WTC11 (cell line): ENCODE data around the gene SAMD4A. TPM values are rescaled to one million over a fixed set of nuclear protein-coding genes. Genes with fewer than 3 reads are reported as not detected.

Experiments used
- ATAC-seq: fragments of 200-7000 bp; cut with Tn5 transposase; 2 replicates; pipeline ENCODE4 v1.10.0; 2021; ENCODE audit warnings: mild to moderate bottlenecking, moderate library complexity
- CTCF ChIA-PET: fragments of 300-600 bp; sonication (Branson Sonifier 250); formaldehyde crosslinking; loops from one replicate; lab custom pipeline; 2021; ENCODE audit warnings: antibody characterized with exemption; lab: Charles Lee
- POLR2A ChIA-PET: fragments of 350-600 bp; sonication (Branson Sonifier 250); formaldehyde crosslinking; loops from one replicate; lab custom pipeline; 2021; ENCODE audit warnings: antibody characterized with exemption; lab: Charles Lee
- DNase-seq: peaks from one replicate; pipeline ENCODE4 v3.0.0; 2021; ENCODE audit warnings: low spot score
- H3K27ac Mint-ChIP-seq: 2 replicates; pipeline ENCODE4 v1.8.0; 2021; ENCODE audit warnings: mixed read lengths
- H3K27me3 Mint-ChIP-seq: 2 replicates; pipeline ENCODE4 v1.8.0; 2021; ENCODE audit warnings: low read depth, mild to moderate bottlenecking, moderate library complexity, mixed read lengths
- H3K36me3 Mint-ChIP-seq: 2 replicates; pipeline ENCODE4 v1.8.0; 2021; ENCODE audit warnings: mixed read lengths
- H3K4me1 Mint-ChIP-seq: 2 replicates; pipeline ENCODE4 v1.8.0; 2022; ENCODE audit warnings: mixed read lengths
- H3K4me3 Mint-ChIP-seq: 2 replicates; pipeline ENCODE4 v1.8.0; 2021; ENCODE audit warnings: mild to moderate bottlenecking, moderate library complexity, mixed read lengths
- H3K9me3 Mint-ChIP-seq: 2 replicates; pipeline ENCODE4 v1.8.0; 2021; ENCODE audit warnings: mixed read lengths
- ATF3 ChIP-seq: sonication (generic); formaldehyde crosslinking; conservative IDR thresholded peaks from 2 replicates; pipeline ENCODE4 v1.8.1; 2022; ENCODE audit warnings: mild to moderate bottlenecking, missing genetic modification reagents
- CTCF ChIP-seq: fragments of 200-600 bp; IDR thresholded peaks from 2 replicates; pipeline ENCODE4 v1.8.0; 2022; ENCODE audit warnings: antibody characterized with exemption
- E2F4 ChIP-seq: sonication (generic); formaldehyde crosslinking; IDR thresholded peaks from 2 replicates; pipeline ENCODE4 v1.8.1; 2022; ENCODE audit warnings: low read depth, mild to moderate bottlenecking, moderate library complexity, missing genetic modification reagents, borderline replicate concordance
- ELF4 ChIP-seq: sonication (generic); formaldehyde crosslinking; IDR thresholded peaks from 2 replicates; pipeline ENCODE4 v1.8.1; 2022; ENCODE audit warnings: low read depth, mild to moderate bottlenecking, moderate library complexity, missing genetic modification reagents
- EMX1 ChIP-seq: fragments of 250-450 bp; sonication (Bioruptor Pico); IDR thresholded peaks from 2 replicates; pipeline ENCODE4 v1.8.0; 2021; ENCODE audit warnings: mild to moderate bottlenecking
- FOXK1 ChIP-seq: sonication (generic); formaldehyde crosslinking; IDR thresholded peaks from 2 replicates; pipeline ENCODE4 v1.8.0; 2022; ENCODE audit warnings: mild to moderate bottlenecking, moderate library complexity, missing genetic modification reagents
- FOXP4 ChIP-seq: sonication (generic); formaldehyde crosslinking; IDR thresholded peaks from 2 replicates; pipeline ENCODE4 v1.8.0; 2022; ENCODE audit warnings: mild to moderate bottlenecking, missing genetic modification reagents
- GABPB1 ChIP-seq: sonication (generic); formaldehyde crosslinking; IDR thresholded peaks from 2 replicates; pipeline ENCODE4 v1.8.1; 2023; ENCODE audit warnings: mild to moderate bottlenecking, missing genetic modification reagents
- GRHL2 ChIP-seq: fragments of 250-450 bp; sonication (Bioruptor Pico); IDR thresholded peaks from 2 replicates; pipeline ENCODE4 v1.8.0; 2022; ENCODE audit warnings: mild to moderate bottlenecking, moderate library complexity; ENCODE audit not compliant: insufficient replicate concordance, severe bottlenecking
- IRF2 ChIP-seq: sonication (generic); formaldehyde crosslinking; IDR thresholded peaks from 2 replicates; pipeline ENCODE4 v1.8.0; 2022; ENCODE audit warnings: low read depth, missing genetic modification reagents, borderline replicate concordance
- KAT7 ChIP-seq: sonication (generic); formaldehyde crosslinking; IDR thresholded peaks from 2 replicates; pipeline ENCODE4 v1.8.1; 2023; ENCODE audit warnings: missing genetic modification reagents, mild to moderate bottlenecking, borderline replicate concordance
- NFATC4 ChIP-seq: fragments of 250-450 bp; sonication (Bioruptor Pico); IDR thresholded peaks from 2 replicates; pipeline ENCODE4 v1.9.0; 2021; ENCODE audit warnings: mild to moderate bottlenecking
- NFE2L1 ChIP-seq: sonication (generic); formaldehyde crosslinking; IDR thresholded peaks from 2 replicates; pipeline ENCODE4 v1.8.1; 2023; ENCODE audit warnings: missing genetic modification reagents
- NFYB ChIP-seq: sonication (generic); formaldehyde crosslinking; conservative IDR thresholded peaks from 2 replicates; pipeline ENCODE4 v1.8.0; 2022; ENCODE audit warnings: low read depth, missing genetic modification reagents
- OVOL2 ChIP-seq: fragments of 250-450 bp; sonication (Bioruptor Pico); IDR thresholded peaks from 2 replicates; pipeline ENCODE4 v1.9.0; 2021; ENCODE audit warnings: mild to moderate bottlenecking, borderline replicate concordance
- PRRX2 ChIP-seq: fragments of 250-450 bp; sonication (Bioruptor Pico); IDR thresholded peaks from 2 replicates; pipeline ENCODE4 v1.8.0; 2021; ENCODE audit warnings: mild to moderate bottlenecking
- RORB ChIP-seq: fragments of 250-450 bp; sonication (Bioruptor Pico); IDR thresholded peaks from 2 replicates; pipeline ENCODE4 v1.9.0; 2021; ENCODE audit warnings: mild to moderate bottlenecking
- SMAD4 ChIP-seq: sonication (generic); formaldehyde crosslinking; IDR thresholded peaks from 2 replicates; pipeline ENCODE4 v1.8.0; 2022; ENCODE audit warnings: mild to moderate bottlenecking, missing genetic modification reagents
- ZNF121 ChIP-seq: sonication (generic); formaldehyde crosslinking; IDR thresholded peaks from 2 replicates; pipeline ENCODE4 v1.8.0; 2023; ENCODE audit warnings: missing genetic modification reagents
- ZNF416 ChIP-seq: fragments of 250-450 bp; sonication (Bioruptor Pico); IDR thresholded peaks from 2 replicates; pipeline ENCODE4 v1.9.0; 2021; ENCODE audit warnings: mild to moderate bottlenecking, inconsistent platforms
- ZNF425 ChIP-seq: fragments of 250-450 bp; sonication (Bioruptor Pico); conservative IDR thresholded peaks from 2 replicates; pipeline ENCODE4 v1.9.0; 2021; ENCODE audit warnings: mild to moderate bottlenecking
- ZSCAN18 ChIP-seq: fragments of 250-450 bp; sonication (Bioruptor Pico); IDR thresholded peaks from 2 replicates; pipeline ENCODE4 v2.1.2; 2022; ENCODE audit warnings: mild to moderate bottlenecking, moderate library complexity
- total RNA-seq: library from RNA; stranded (reverse); gene quantifications from 3 replicates; pipeline ENCODE4 v1.2.3, GENCODE V29; 2021

SAMD4A gene
- total RNA-seq, 1 experiment from 2014 or later, result 6.0 TPM

GRCh38 chr14:54807881-54808280 is 241.0 kb downstream of the SAMD4A start (continued):
- no peak for TF ChIP-seq FOXP4 (CRISPR knock-in tag)
- no peak for TF ChIP-seq ZNF425 (CRISPR knock-in tag)
- no peak for TF ChIP-seq NFE2L1 (CRISPR knock-in tag)
- no peak for TF ChIP-seq CTCF
- TF ChIP-seq ELF4 (CRISPR knock-in tag), result no peak
- no peak for TF ChIP-seq E2F4 (CRISPR knock-in tag)
- no peak for TF ChIP-seq SMAD4 (CRISPR knock-in tag)
- no peak for TF ChIP-seq GRHL2 (CRISPR knock-in tag)
- TF ChIP-seq GABPB1 (CRISPR knock-in tag), result no peak
- TF ChIP-seq ZNF121 (CRISPR knock-in tag), result no peak
- TF ChIP-seq ATF3 (CRISPR knock-in tag), result no peak
- TF ChIP-seq, all 79 proteins: peak for 0

- no peak for DNase-seq
- H3K27ac Mint-ChIP-seq, result no peak overlapping the region
- no peaks in the 10 kb centered on the region for H3K36me3 Mint-ChIP-seq
- no peak overlapping the region for H3K4me3 Mint-ChIP-seq
- peaks cover under 1% of the 10 kb centered on the region; the same call in 1 of the 2 replicates for H3K9me3 Mint-ChIP-seq
- POLR2A ChIA-PET, result no interaction called here
- peaks cover 12% of the 10 kb centered on the region for H3K27me3 Mint-ChIP-seq
- CTCF ChIA-PET, result interaction anchor here (0.6 to 1.2 kb wide), 5 partner anchors 11 to 245 kb away, joined by 3 to 4 read pairs (median 3); no protein-coding TSS in a partner anchor
- TF ChIP-seq KAT7 (CRISPR knock-in tag) (no peak), PRRX2 (CRISPR knock-in tag) (no peak), EMX1 (no peak), FOXK1 (no peak), SMAD4 (CRISPR knock-in tag) (no peak), IRF2 (CRISPR knock-in tag) (no peak), OVOL2 (CRISPR knock-in tag) (no peak), ZSCAN18 (CRISPR knock-in tag) (no peak), NFATC4 (CRISPR knock-in tag) (no peak), NFYB (CRISPR knock-in tag) (no peak), RORB (CRISPR knock-in tag) (no peak), ELF4 (CRISPR knock-in tag) (no peak), ZNF416 (CRISPR knock-in tag) (no peak)
- TF ChIP-seq, all 79 proteins: peak for 0
- peaks cover 21% of the 10 kb centered on the region for H3K4me1 Mint-ChIP-seq
- ATAC-seq, result no peak
Observed at GRCh38 chr14:54808326-54809161, 241.6 kb downstream of the SAMD4A start.
